ENCODE results near the gene RNF157.

DNA sequence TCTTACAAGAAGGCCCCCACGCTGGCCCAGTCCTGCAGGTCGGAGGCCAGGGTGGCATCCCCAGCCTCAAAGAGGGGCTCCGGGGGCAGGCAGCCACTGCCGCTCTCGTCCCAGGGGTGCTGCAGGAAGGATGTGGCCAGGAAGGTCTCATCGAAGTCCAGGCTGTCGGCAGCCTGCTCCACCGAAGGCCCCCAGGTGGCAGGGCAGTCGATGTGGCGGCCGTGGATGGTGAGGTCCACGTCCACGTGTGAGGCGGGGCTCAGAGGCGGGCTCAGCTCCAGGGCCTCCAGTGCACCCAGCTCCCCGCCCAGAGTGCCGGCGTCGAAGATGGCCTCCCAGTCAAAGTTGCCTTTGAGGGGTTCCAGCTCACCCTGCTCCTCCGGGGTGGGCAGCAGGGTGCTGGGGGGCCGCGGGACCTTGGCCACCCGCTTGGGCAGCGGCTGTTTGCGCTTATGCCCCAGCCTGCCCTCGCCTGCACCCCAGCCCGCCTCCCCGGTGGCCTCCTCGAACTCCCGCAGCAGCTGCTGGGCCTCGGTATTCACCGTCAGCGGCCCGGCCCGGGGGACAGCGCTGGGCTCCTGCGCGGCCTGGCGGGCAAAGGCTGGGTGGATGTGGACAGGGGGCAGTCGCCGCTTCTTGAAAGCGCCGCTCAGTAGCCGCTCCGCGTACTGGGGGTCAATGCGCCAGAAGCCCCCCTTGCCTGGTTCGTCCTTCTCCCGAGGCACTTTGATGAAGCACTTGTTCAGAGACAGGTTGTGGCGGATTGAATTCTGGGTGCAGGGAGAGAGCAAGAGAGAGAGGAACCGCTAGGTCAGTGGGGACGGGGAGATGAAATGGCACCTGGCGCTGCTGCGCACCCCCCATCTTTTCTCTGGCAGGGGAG is 102.7 kb downstream of the RNF157 start:
- TF ChIP-seq EP300 (IDR thresholded peaks at IDR 0.05): no peak
- TF ChIP-seq POLR2A (IDR thresholded peaks at IDR 0.05): no peak
- TF ChIP-seq, protein P1, sequence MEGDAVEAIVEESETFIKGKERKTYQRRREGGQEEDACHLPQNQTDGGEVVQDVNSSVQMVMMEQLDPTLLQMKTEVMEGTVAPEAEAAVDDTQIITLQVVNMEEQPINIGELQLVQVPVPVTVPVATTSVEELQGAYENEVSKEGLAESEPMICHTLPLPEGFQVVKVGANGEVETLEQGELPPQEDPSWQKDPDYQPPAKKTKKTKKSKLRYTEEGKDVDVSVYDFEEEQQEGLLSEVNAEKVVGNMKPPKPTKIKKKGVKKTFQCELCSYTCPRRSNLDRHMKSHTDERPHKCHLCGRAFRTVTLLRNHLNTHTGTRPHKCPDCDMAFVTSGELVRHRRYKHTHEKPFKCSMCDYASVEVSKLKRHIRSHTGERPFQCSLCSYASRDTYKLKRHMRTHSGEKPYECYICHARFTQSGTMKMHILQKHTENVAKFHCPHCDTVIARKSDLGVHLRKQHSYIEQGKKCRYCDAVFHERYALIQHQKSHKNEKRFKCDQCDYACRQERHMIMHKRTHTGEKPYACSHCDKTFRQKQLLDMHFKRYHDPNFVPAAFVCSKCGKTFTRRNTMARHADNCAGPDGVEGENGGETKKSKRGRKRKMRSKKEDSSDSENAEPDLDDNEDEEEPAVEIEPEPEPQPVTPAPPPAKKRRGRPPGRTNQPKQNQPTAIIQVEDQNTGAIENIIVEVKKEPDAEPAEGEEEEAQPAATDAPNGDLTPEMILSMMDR (IDR thresholded peaks at IDR 0.05): no peak
- no peak for TF ChIP-seq POLR2AphosphoS5 (IDR thresholded peaks at IDR 0.05)
